HTR-8/SVneo (cell line): ENCODE measurements around the gene DEFB108B.
"Not testable (repeated sequence)": the region's sequence is repeated elsewhere in the genome, so short reads cannot be mapped to it uniquely, and the experiment has no call there.

Source experiments
- DNase-seq: peaks from one replicate; pipeline ENCODE4 v3.0.0; 2011; ENCODE audit warnings: low spot score, mixed read lengths; ENCODE audit not compliant: insufficient read length
- FAIRE-seq: peaks from 2 replicates; lab custom pipeline; 2011; peaks lifted over from hg19 to GRCh38; lab: Jason Lieb, UNC

The DEFB108B gene

GRCh38 chr11:71812529-71812928 is 20.5 kb upstream of the DEFB108B start:
- DNase-seq, FAIRE-seq: not testable (repeated sequence)

GRCh38 chr11:71813481-71814355 is 19.3 kb upstream of the DEFB108B start:
- DNase-seq (peak; percentile 69), FAIRE-seq (peak; percentile 54)

GRCh38 chr11:71821539-71821938 is 11.5 kb upstream of the DEFB108B start:
- FAIRE-seq, DNase-seq: not testable (repeated sequence)

GRCh38 chr11:71829247-71829646 is 3.8 kb upstream of the DEFB108B start:
- DNase-seq, FAIRE-seq: not testable (repeated sequence)

- FAIRE-seq, DNase-seq: not testable (repeated sequence)
Observed at GRCh38 chr11:71829686-71830085, 3.3 kb upstream of the DEFB108B start.

- FAIRE-seq, DNase-seq: not testable (repeated sequence)
Observed at GRCh38 chr11:71842720-71843119, 9.7 kb downstream of the DEFB108B start.

- DNase-seq, FAIRE-seq: not testable (repeated sequence)
Observed at GRCh38 chr11:71843355-71843754, 10.4 kb downstream of the DEFB108B start.

- no peak for FAIRE-seq
Observed at GRCh38 chr11:71843858-71844257, 10.9 kb downstream of the DEFB108B start.

GRCh38 chr11:71853895-71854294 is 20.9 kb downstream of the DEFB108B start:
- not testable (repeated sequence) for FAIRE-seq, DNase-seq

More at GRCh38 chr11:71843858-71844257, 10.9 kb downstream of the DEFB108B start:
- DNase-seq, result no peak

GRCh38 chr11:71855880-71856279 is 22.9 kb downstream of the DEFB108B start:
- DNase-seq, FAIRE-seq: not testable (repeated sequence)

GRCh38 chr11:71860835-71861234 is 27.8 kb downstream of the DEFB108B start:
- DNase-seq, result not testable (repeated sequence)

GRCh38 chr11:71863978-71864627 is 31.1 kb downstream of the DEFB108B start:
- DNase-seq, result not testable (repeated sequence)
- peak; percentile 23 for FAIRE-seq

More at GRCh38 chr11:71860835-71861234, 27.8 kb downstream of the DEFB108B start:
- FAIRE-seq, result not testable (repeated sequence)

GRCh38 chr11:71867209-71867608 is 34.2 kb downstream of the DEFB108B start:
- not testable (repeated sequence) for DNase-seq, FAIRE-seq

- DNase-seq, FAIRE-seq: not testable (repeated sequence)
Observed at GRCh38 chr11:71869931-71870330, 36.9 kb downstream of the DEFB108B start.

GRCh38 chr11:71870661-71871060 is 37.7 kb downstream of the DEFB108B start:
- not testable (repeated sequence) for DNase-seq, FAIRE-seq

GRCh38 chr11:71876262-71876661 is 43.3 kb downstream of the DEFB108B start:
- FAIRE-seq, DNase-seq: not testable (repeated sequence)

GRCh38 chr11:71878059-71878458 is 45.1 kb downstream of the DEFB108B start, which contains the start of gene DEFB131B:
Gene DEFB131B, plus strand, starts transcription at chr11:71878453. Its CDS starts 0 bp downstream, at chr11:71878453.
- FAIRE-seq, DNase-seq: not testable (repeated sequence)

- FAIRE-seq, DNase-seq: not testable (repeated sequence)
Observed at GRCh38 chr11:71885806-71886205, 52.8 kb downstream of the DEFB108B start.
